ENCODE measurements around the gene NBEA. TPM values are rescaled to one million over a fixed set of nuclear protein-coding genes. Genes with fewer than 3 reads are reported as not detected.

NBEA gene
- total and polyA plus RNA-seq, 12 donors = 3.1 to 19.7 (median 14.2) TPM

GRCh38 chr13:35687336-35687735, 745.3 kb downstream of the NBEA start:
- H3K36me3 ChIP-seq (replicated peaks in 1 of 2) = no peaks in the 10 kb centered on the region
- no peaks in the 10 kb centered on the region for H3K4me1 ChIP-seq (replicated peaks in 1 of 2)
- DNase-seq = no peak
- H3K9me3 ChIP-seq (replicated peaks in 1 of 3) = no peaks in the 10 kb centered on the region
- no peak overlapping the region for H3K27ac ChIP-seq
- WGBS, 4 donors = 68 to 84% (median 79%) methylated on average over 4 of the region's 4 CpGs
- no peak for TF ChIP-seq POLR2A (IDR thresholded peaks at IDR 0.05)
- TF ChIP-seq CTCF (IDR thresholded peaks at IDR 0.05) = no peak
- H3K4me3 ChIP-seq = no peak overlapping the region
- no peaks in the 10 kb centered on the region for H3K27me3 ChIP-seq
- intact Hi-C loops (cut with DNase I) = no loop called here

GRCh38 chr13:35690581-35691207, 748.6 kb downstream of the NBEA start:
- no peaks in the 10 kb centered on the region for H3K4me1 ChIP-seq (replicated peaks in 1 of 2)
- H3K27me3 ChIP-seq = no peaks in the 10 kb centered on the region
- H3K36me3 ChIP-seq (replicated peaks in 1 of 2) = no peaks in the 10 kb centered on the region
- H3K27ac ChIP-seq = no peak overlapping the region
- DNase-seq = no peak
- H3K4me3 ChIP-seq = no peak overlapping the region
- 51 to 70% (median 61%) methylated on average over 8 of the region's 8 CpGs for WGBS, 4 donors
- TF ChIP-seq CTCF (IDR thresholded peaks at IDR 0.05) (no peak), POLR2A (IDR thresholded peaks at IDR 0.05) (no peak)
- intact Hi-C loops (cut with DNase I) = no loop called here
- H3K9me3 ChIP-seq (replicated peaks in 1 of 3) = no peaks in the 10 kb centered on the region

- DNase-seq = no peak
- intact Hi-C loops (cut with DNase I) = no loop called here
- H3K4me1 ChIP-seq (replicated peaks in 1 of 2) = no peaks in the 10 kb centered on the region
- no peak overlapping the region for H3K4me3 ChIP-seq
- WGBS, 4 donors = 76 to 88% (median 81%) methylated on average over 9 of the region's 9 CpGs
- no peaks in the 10 kb centered on the region for H3K27me3 ChIP-seq
- no peak overlapping the region for H3K27ac ChIP-seq
- TF ChIP-seq CTCF (IDR thresholded peaks at IDR 0.05) (no peak), POLR2A (IDR thresholded peaks at IDR 0.05) (no peak)
- no peaks in the 10 kb centered on the region for H3K36me3 ChIP-seq (replicated peaks in 1 of 2)
- H3K9me3 ChIP-seq (replicated peaks in 1 of 3) = no peaks in the 10 kb centered on the region
Measured at GRCh38 chr13:35693134-35693784, 751.2 kb downstream of the NBEA start.

GRCh38 chr13:35694031-35694430, 752.0 kb downstream of the NBEA start:
- TF ChIP-seq CTCF (IDR thresholded peaks at IDR 0.05) (no peak), POLR2A (IDR thresholded peaks at IDR 0.05) (no peak)
- 89 to 90% (median 90%) methylated on average over 13 of the region's 13 CpGs for WGBS, 4 donors
- DNase-seq = no peak
- H3K27ac ChIP-seq = no peak overlapping the region
- no peaks in the 10 kb centered on the region for H3K27me3 ChIP-seq
- no peaks in the 10 kb centered on the region for H3K4me1 ChIP-seq (replicated peaks in 1 of 2)
- no peak overlapping the region for H3K4me3 ChIP-seq
- H3K36me3 ChIP-seq (replicated peaks in 1 of 2) = no peaks in the 10 kb centered on the region
- H3K9me3 ChIP-seq (replicated peaks in 1 of 3) = no peaks in the 10 kb centered on the region
- intact Hi-C loops (cut with DNase I) = no loop called here
